Measurements from ENCODE around the gene EPB41L3.

EPB41L3 gene

GRCh38 chr18:5520464-5520863 is 23.3 kb downstream of the EPB41L3 start:
- no peak for DNase-seq (ENCODE audit: low read depth in 2 of 2)
- TF ChIP-seq CTCF (IDR thresholded peaks at IDR 0.05; ENCODE audit: low read depth, low read length), result no peak
- H3K4me3 ChIP-seq (replicated peaks in 1 of 2; ENCODE audit: low read depth in 2 of 2, low read length in 2 of 2), result no peak overlapping the region

DNA sequence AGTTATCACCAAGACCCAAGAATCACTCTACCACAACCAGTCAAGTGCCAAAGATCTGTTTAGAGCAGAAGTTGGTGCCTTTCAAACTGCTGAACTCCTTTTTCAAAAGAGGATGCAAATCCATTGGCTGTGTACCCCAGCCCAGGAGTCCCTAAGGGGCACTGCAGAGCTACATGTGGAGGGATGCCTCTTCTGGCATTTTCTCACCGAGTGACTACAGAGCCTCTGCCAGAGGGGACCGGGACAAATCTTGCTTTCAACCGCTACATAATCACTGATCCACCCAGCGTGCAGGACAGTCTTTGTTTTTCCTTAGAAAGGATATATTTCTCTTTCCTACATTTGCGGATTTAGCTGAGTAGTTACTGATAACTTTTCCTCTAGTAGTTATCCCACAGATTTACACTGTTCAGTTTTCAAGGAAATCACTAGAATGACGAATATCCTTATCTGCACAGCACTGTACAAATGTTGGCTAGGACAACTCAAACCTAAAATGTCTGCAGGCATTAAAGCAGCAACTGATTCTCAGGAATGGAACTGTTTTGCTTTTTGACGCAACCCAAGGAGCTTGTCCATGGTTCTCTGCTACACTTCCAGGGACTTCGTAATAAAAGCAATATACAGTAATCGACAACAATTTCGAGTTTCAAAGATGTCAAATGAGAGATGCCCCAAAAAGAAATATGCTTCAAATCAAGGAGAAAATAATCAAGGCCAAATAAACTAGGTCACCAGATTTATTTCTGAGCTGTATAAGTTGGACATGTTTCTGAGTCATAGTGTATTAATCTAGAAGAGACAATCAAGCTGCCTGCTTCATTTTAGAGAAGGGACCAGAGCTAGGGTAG is 24.1 kb downstream of the EPB41L3 start:
- DNase-seq (ENCODE audit: low read depth in 2 of 2), result peak; percentile 24 to 76
- peak overlapping the region; percentile 11 to 31 for H3K4me3 ChIP-seq (replicated peaks in 1 of 2; ENCODE audit: low read depth in 2 of 2, low read length in 2 of 2)
- TF ChIP-seq CTCF (IDR thresholded peaks at IDR 0.05; ENCODE audit: low read depth, low read length), result no peak

DNA sequence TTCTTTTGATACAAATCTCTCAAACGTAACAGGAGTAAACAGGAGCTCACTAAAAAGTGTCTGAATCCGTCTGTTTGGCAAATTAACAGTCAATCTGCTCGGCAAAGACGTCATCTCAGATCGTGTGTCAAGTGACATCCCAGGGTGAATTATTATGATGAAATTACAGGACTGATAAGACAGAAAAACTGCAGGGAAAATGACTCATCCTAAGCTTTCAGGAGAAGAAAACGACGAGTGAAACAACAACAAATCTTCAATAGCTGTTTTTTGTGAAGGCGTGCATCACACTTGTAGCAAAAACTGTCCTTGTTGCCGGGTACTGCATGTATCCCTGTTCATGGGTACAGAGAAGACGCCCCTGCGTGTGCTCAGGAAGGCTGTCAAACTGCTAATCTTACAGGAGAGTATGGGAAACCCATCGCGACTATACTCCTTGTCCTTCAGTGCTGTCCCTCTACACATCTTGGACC is 24.9 kb downstream of the EPB41L3 start:
- DNase-seq (ENCODE audit: low read depth in 2 of 2), result peak; percentile 76 to 91
- peak overlapping the region; percentile 11 to 31 for H3K4me3 ChIP-seq (replicated peaks in 1 of 2; ENCODE audit: low read depth in 2 of 2, low read length in 2 of 2)
- no peak for TF ChIP-seq CTCF (IDR thresholded peaks at IDR 0.05; ENCODE audit: low read depth, low read length)

GRCh38 chr18:5518179-5518770 is 25.5 kb downstream of the EPB41L3 start:
- peak overlapping the region; percentile 4 to 19 for H3K4me3 ChIP-seq (replicated peaks in 1 of 2; ENCODE audit: low read depth in 2 of 2, low read length in 2 of 2)
- TF ChIP-seq CTCF (IDR thresholded peaks at IDR 0.05; ENCODE audit: low read depth, low read length), result no peak
- DNase-seq (ENCODE audit: low read depth in 2 of 2), result peak in 1 of 2 donors; percentile 28

GRCh38 chr18:5516841-5517240 is 27.0 kb downstream of the EPB41L3 start:
- no peak for TF ChIP-seq CTCF (IDR thresholded peaks at IDR 0.05; ENCODE audit: low read depth, low read length)
- DNase-seq (ENCODE audit: low read depth in 2 of 2), result no peak
- no peak overlapping the region for H3K4me3 ChIP-seq (replicated peaks in 1 of 2; ENCODE audit: low read depth in 2 of 2, low read length in 2 of 2)

GRCh38 chr18:5515011-5515784 is 28.6 kb downstream of the EPB41L3 start:
- DNase-seq (ENCODE audit: low read depth in 2 of 2), result no peak
- TF ChIP-seq CTCF (IDR thresholded peaks at IDR 0.05; ENCODE audit: low read depth, low read length), result no peak
- no peak overlapping the region for H3K4me3 ChIP-seq (replicated peaks in 1 of 2; ENCODE audit: low read depth in 2 of 2, low read length in 2 of 2)
